Colon (tissue), 2 donors: ENCODE measurements around the gene CELF4.

Experiments
- FAIRE-seq: peaks from 2 replicates; lab custom pipeline; 2012; peaks lifted over from hg19 to GRCh38; lab: Jason Lieb, UNC
- donor health status: control.
- donor health status: control.

Gene CELF4

GRCh38 chr18:37343542-37343851 is 222.1 kb downstream of the CELF4 start:
- no peak for FAIRE-seq

GRCh38 chr18:37341473-37342086 is 224.0 kb downstream of the CELF4 start:
- FAIRE-seq, result no peak

GRCh38 chr18:37341016-37341415 is 224.6 kb downstream of the CELF4 start:
- no peak for FAIRE-seq

- FAIRE-seq, result no peak
Measured at GRCh38 chr18:37339701-37340215, 225.8 kb downstream of the CELF4 start.

- no peak for FAIRE-seq
Measured at GRCh38 chr18:37336568-37337285, 228.9 kb downstream of the CELF4 start.

- FAIRE-seq, result no peak
Measured at GRCh38 chr18:37335409-37335736, 230.2 kb downstream of the CELF4 start.

GRCh38 chr18:37334631-37335408 is 230.8 kb downstream of the CELF4 start:
- no peak for FAIRE-seq

- FAIRE-seq, result no peak
Measured at GRCh38 chr18:37332628-37333420, 232.8 kb downstream of the CELF4 start.

- FAIRE-seq, result no peak
Measured at GRCh38 chr18:37332219-37332618, 233.4 kb downstream of the CELF4 start.

GRCh38 chr18:37330173-37330572 is 235.4 kb downstream of the CELF4 start:
- FAIRE-seq, result no peak

- no peak for FAIRE-seq
Measured at GRCh38 chr18:37328946-37329719, 236.5 kb downstream of the CELF4 start.

GRCh38 chr18:37327063-37327577 is 238.5 kb downstream of the CELF4 start:
- FAIRE-seq, result no peak

- FAIRE-seq, result no peak
Measured at GRCh38 chr18:37322492-37323035, 243.0 kb downstream of the CELF4 start.

- FAIRE-seq, result no peak
Measured at GRCh38 chr18:37321582-37322491, 243.8 kb downstream of the CELF4 start.

- FAIRE-seq, result no peak
Measured at GRCh38 chr18:37320317-37320716, 245.3 kb downstream of the CELF4 start.

- no peak for FAIRE-seq
Measured at GRCh38 chr18:37318360-37319355, 246.9 kb downstream of the CELF4 start.

GRCh38 chr18:37317486-37317885 is 248.1 kb downstream of the CELF4 start:
- FAIRE-seq, result no peak

GRCh38 chr18:37316468-37316867 is 249.1 kb downstream of the CELF4 start:
- FAIRE-seq, result no peak

GRCh38 chr18:37315935-37316334 is 249.7 kb downstream of the CELF4 start:
- FAIRE-seq, result no peak
